ENCODE data around the gene CDH10.

Gene CDH10

DNA sequence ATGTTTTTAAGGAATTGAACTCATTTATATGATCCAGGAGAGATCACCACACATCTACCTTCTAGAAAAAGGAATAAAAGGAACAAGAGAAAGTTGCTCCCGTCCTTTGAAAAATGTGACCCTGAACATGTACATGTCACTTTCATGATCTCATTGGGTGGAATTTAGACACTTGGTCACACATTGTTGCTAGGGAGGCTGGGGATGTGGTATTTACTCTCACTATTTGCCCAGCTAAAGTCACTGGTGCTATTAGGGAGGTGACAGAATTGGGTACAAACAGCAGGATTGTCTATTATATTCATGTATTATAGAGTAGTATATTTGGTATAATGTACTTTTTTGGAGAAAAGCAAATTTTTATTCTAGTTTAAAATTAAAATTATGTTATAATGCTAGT, 2.1 kb upstream of the CDH10 start:
- Mint-ChIP-seq H3K4me1 (peaks cover 9% of the 10 kb centered on the region), H3K4me3 (peak overlapping the region in 1 of 3 experiments; percentile 19), H3K27ac (no peak overlapping the region), H3K9me3 (no peaks in the 10 kb centered on the region), H3K27me3 (ENCODE audit: low read depth) (no peaks in the 10 kb centered on the region), H3K36me3 (ENCODE audit: low read depth) (no peaks in the 10 kb centered on the region)
- TF ChIP-seq, protein P1, sequence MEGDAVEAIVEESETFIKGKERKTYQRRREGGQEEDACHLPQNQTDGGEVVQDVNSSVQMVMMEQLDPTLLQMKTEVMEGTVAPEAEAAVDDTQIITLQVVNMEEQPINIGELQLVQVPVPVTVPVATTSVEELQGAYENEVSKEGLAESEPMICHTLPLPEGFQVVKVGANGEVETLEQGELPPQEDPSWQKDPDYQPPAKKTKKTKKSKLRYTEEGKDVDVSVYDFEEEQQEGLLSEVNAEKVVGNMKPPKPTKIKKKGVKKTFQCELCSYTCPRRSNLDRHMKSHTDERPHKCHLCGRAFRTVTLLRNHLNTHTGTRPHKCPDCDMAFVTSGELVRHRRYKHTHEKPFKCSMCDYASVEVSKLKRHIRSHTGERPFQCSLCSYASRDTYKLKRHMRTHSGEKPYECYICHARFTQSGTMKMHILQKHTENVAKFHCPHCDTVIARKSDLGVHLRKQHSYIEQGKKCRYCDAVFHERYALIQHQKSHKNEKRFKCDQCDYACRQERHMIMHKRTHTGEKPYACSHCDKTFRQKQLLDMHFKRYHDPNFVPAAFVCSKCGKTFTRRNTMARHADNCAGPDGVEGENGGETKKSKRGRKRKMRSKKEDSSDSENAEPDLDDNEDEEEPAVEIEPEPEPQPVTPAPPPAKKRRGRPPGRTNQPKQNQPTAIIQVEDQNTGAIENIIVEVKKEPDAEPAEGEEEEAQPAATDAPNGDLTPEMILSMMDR (IDR thresholded peaks at IDR 0.05; ENCODE audit: unreplicated experiment in 3 of 3), result no peak

DNA sequence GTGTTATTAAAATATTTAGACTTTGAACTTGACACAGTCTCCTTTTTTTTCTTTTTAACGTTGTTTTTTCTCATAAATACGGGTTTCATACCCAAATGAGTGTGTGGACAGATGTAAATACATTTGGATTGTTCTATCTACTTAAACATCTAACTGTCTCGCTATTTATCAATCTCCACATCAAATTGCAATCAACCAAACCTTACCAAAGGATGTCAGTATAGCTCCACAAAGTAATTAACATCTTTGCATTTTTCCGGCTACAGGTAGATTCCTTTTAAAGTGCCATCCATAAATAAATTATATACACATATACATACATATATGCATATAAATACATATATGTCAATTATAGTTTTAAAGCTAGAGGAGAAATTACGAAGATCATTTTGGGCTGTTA, 705 bp upstream of the CDH10 start:
- no peaks in the 10 kb centered on the region for H3K36me3 Mint-ChIP-seq (ENCODE audit: low read depth)
- TF ChIP-seq, protein P1 (IDR thresholded peaks at IDR 0.05; ENCODE audit: unreplicated experiment in 3 of 3), result no peak
- H3K4me3 Mint-ChIP-seq, result peak overlapping the region; percentile 87 to 92 (median 90)
- peak overlapping the region in 2 of 3 experiments; percentile 39 to 77 for H3K27ac Mint-ChIP-seq
- peaks cover 9% of the 10 kb centered on the region for H3K4me1 Mint-ChIP-seq
- H3K9me3 Mint-ChIP-seq, result no peaks in the 10 kb centered on the region
- no peaks in the 10 kb centered on the region for H3K27me3 Mint-ChIP-seq (ENCODE audit: low read depth)

DNA sequence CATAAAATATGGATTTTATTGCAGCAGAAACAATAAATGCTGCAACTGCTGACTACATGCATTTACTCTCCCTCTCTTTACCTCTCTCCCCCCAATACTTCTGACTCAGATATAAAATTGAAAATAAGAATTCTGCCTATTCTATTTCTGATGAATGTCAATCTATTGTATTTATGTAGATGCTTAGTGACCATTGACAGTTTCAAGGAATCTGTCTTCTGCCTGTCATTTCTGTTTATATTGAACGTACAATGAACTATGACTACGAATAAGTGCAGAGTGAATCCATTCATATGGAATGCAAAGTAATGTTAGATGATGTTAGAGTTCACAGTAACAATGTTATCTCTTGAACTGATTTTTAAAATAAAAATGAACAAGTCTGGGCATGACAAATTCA, 898 bp downstream of the CDH10 start:
- Mint-ChIP-seq H3K36me3 (ENCODE audit: low read depth) (no peaks in the 10 kb centered on the region), H3K27me3 (ENCODE audit: low read depth) (no peaks in the 10 kb centered on the region), H3K4me3 (peak overlapping the region; percentile 83 to 86 (median 83)), H3K4me1 (peaks cover 9% of the 10 kb centered on the region), H3K27ac (peak overlapping the region in 2 of 3 experiments; percentile 14 to 43), H3K9me3 (no peaks in the 10 kb centered on the region)
- TF ChIP-seq, protein P1 (IDR thresholded peaks at IDR 0.05; ENCODE audit: unreplicated experiment in 3 of 3), result no peak

DNA sequence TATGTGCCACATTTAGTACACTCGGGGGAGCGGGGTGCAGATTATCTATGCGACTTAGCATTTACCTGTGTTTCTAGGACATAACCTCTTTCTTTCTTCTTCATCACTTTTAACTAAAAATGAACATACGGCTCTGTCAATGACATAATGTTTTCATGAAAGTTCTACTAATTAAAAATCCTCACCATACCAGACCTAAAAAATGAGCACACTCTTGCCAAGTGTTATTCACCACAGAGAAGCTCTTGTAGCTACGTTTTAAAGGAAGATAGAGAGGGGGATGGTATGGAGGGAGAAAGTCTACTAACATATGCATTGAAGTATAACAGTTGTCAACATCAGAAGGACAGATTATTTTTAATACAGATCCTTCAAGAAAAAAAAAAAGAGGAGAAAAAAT, 1.6 kb downstream of the CDH10 start:
- TF ChIP-seq, protein P1 (IDR thresholded peaks at IDR 0.05; ENCODE audit: unreplicated experiment in 3 of 3), result no peak
- H3K27ac Mint-ChIP-seq, result peak overlapping the region in 2 of 3 experiments; percentile 3 to 7
- H3K9me3 Mint-ChIP-seq, result no peaks in the 10 kb centered on the region
- H3K36me3 Mint-ChIP-seq (ENCODE audit: low read depth), result no peaks in the 10 kb centered on the region
- H3K4me1 Mint-ChIP-seq, result peaks cover 9% of the 10 kb centered on the region
- peak overlapping the region; percentile 83 to 86 (median 83) for H3K4me3 Mint-ChIP-seq
- no peaks in the 10 kb centered on the region for H3K27me3 Mint-ChIP-seq (ENCODE audit: low read depth)

DNA sequence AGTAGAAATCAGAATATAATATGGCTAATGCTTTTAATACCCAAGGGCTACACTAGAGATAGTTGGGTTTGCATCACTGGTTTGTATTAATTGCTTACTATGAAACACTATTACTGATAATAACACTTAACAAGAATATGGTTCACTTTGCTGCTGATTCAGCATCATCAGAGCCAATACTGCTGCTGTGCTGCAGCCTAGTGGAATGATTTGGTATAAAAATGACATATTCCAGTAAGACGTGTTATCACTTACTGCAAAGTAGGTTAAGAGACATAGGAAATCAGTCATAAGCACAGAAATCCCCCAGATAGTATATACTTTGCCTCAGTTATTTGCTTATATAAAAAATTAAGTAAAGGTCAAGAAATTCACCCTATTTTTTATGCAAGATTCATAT, 2.8 kb downstream of the CDH10 start:
- Mint-ChIP-seq H3K27me3 (ENCODE audit: low read depth) (no peaks in the 10 kb centered on the region), H3K36me3 (ENCODE audit: low read depth) (no peaks in the 10 kb centered on the region), H3K9me3 (no peaks in the 10 kb centered on the region), H3K4me1 (peaks cover 9% of the 10 kb centered on the region), H3K4me3 (peak overlapping the region; percentile 44 to 79 (median 76)), H3K27ac (no peak overlapping the region)
- TF ChIP-seq, protein P1 (IDR thresholded peaks at IDR 0.05; ENCODE audit: unreplicated experiment in 3 of 3), result peak; percentile 66 to 70 (median 67)

DNA sequence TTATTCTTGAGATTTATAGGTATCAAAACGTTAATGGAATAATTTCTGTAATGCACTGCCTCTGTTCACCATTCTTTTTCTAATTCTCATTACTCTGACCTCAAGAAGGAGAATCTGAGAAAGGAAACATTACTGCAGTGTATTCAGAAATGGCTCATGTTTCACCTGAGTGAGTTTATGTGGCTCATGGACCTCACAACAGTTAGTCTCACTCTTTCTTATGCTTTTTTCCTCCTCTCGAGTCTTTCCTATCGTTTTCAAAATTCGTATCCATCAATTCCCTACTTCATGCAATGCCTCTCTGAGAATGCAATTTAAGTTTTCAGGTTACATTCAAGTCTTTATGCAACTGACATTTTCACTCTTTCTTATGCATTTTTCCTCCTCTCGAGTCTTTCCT, 9.6 kb downstream of the CDH10 start:
- Mint-ChIP-seq H3K27me3 (ENCODE audit: low read depth) (no peaks in the 10 kb centered on the region), H3K4me3 (no peak overlapping the region), H3K27ac (peak overlapping the region in 1 of 3 experiments; percentile 4), H3K9me3 (no peaks in the 10 kb centered on the region), H3K4me1 (peaks cover 4% of the 10 kb centered on the region), H3K36me3 (ENCODE audit: low read depth) (no peaks in the 10 kb centered on the region)
- TF ChIP-seq, protein P1 (IDR thresholded peaks at IDR 0.05; ENCODE audit: unreplicated experiment in 3 of 3), result no peak
